Erythroblast (primary cell): ENCODE measurements around the gene RTP5.

ENCODE experiments used
- GATA1 ChIP-seq: IDR thresholded peaks from 2 replicates; pipeline ENCODE4 v1.6.1; 2011; ENCODE audit warnings: low read depth, mild to moderate bottlenecking, control low read depth, low read length, moderate library complexity
- POLR2A ChIP-seq: IDR thresholded peaks from 2 replicates; pipeline ENCODE4 v1.6.1; 2011; ENCODE audit warnings: mild to moderate bottlenecking, low read length

GRCh38 chr2:241870081-241870541, 582 bp downstream of the RTP5 start:
- no peak for TF ChIP-seq POLR2A
- TF ChIP-seq GATA1, result no peak
